VCaP (cell line): ENCODE data around the gene ELK4.
A peak's percentile ranks its signal among the peaks of the same experiment; 100 is the strongest.

Source experiments
- H3K27ac ChIP-seq: fragments of 450-650 bp; 2 replicates; pipeline ENCODE4 v1.5.1; 2017
- CTCF ChIP-seq: fragments of 450-650 bp; conservative IDR thresholded peaks from 2 replicates; pipeline ENCODE4 v1.5.1; 2017; ENCODE audit warnings: mild to moderate bottlenecking, moderate library complexity

The ELK4 gene

GRCh38 chr1:205578780-205579571, 52.8 kb downstream of the ELK4 start:
- peak overlapping the region; percentile 80 for H3K27ac ChIP-seq
- TF ChIP-seq CTCF = no peak

- peak overlapping the region; percentile 80; the same call in 1 of the 2 replicates for H3K27ac ChIP-seq
- no peak for TF ChIP-seq CTCF
Observed at GRCh38 chr1:205577874-205578658, 53.7 kb downstream of the ELK4 start.

- no peak overlapping the region for H3K27ac ChIP-seq
- no peak for TF ChIP-seq CTCF
Observed at GRCh38 chr1:205576805-205577761, 54.7 kb downstream of the ELK4 start.

GRCh38 chr1:205576011-205576410, 55.8 kb downstream of the ELK4 start:
- TF ChIP-seq CTCF = no peak
- H3K27ac ChIP-seq = no peak overlapping the region; the same call in 1 of the 2 replicates

- TF ChIP-seq CTCF = no peak
Observed at GRCh38 chr1:205575294-205575885, 56.4 kb downstream of the ELK4 start.

GRCh38 chr1:205572421-205572820, 59.4 kb downstream of the ELK4 start:
- no peak for TF ChIP-seq CTCF
- H3K27ac ChIP-seq = no peak overlapping the region

More at GRCh38 chr1:205575294-205575885, 56.4 kb downstream of the ELK4 start:
- no peak overlapping the region; the same call in 1 of the 2 replicates for H3K27ac ChIP-seq
